HG02623 (cell line): ENCODE results near the gene ENTPD2.
"Not testable (repeated sequence)": the region's sequence is repeated elsewhere in the genome, so short reads cannot be mapped to it uniquely, and the experiment has no call there.

ENCODE experiments used
- ATAC-seq: cut with Tn5 transposase; IDR thresholded peaks from one replicate; pipeline ENCODE4 v1.9.1; 2021; ENCODE audit warnings: moderate library complexity; ENCODE audit not compliant: unreplicated experiment

Gene ENTPD2

GRCh38 chr9:137065336-137065967 lies 11.6 kb upstream of the ENTPD2 start:
- ATAC-seq, result no peak

GRCh38 chr9:137064880-137065164 lies 11.0 kb upstream of the ENTPD2 start:
- no peak for ATAC-seq

GRCh38 chr9:137064027-137064879 lies 10.4 kb upstream of the ENTPD2 start:
- ATAC-seq, result no peak

- no peak for ATAC-seq
Observed at GRCh38 chr9:137063311-137064026, 9.6 kb upstream of the ENTPD2 start.

GRCh38 chr9:137062798-137063197 lies 8.9 kb upstream of the ENTPD2 start:
- ATAC-seq, result not testable (repeated sequence)

GRCh38 chr9:137062384-137062783 lies 8.5 kb upstream of the ENTPD2 start:
- no peak for ATAC-seq

- no peak for ATAC-seq
Observed at GRCh38 chr9:137058521-137059234, 4.8 kb upstream of the ENTPD2 start.

- ATAC-seq, result no peak
Observed at GRCh38 chr9:137057545-137057944, 3.7 kb upstream of the ENTPD2 start.

GRCh38 chr9:137056739-137057415 lies 3.0 kb upstream of the ENTPD2 start:
- no peak for ATAC-seq

GRCh38 chr9:137055385-137056364 lies 1.8 kb upstream of the ENTPD2 start:
- no peak for ATAC-seq

- no peak for ATAC-seq
Observed at GRCh38 chr9:137054932-137055384, 1.1 kb upstream of the ENTPD2 start.

- ATAC-seq, result no peak
Observed at GRCh38 chr9:137052998-137053943, 590 bp downstream of the ENTPD2 start.

- no peak for ATAC-seq
Observed at GRCh38 chr9:137052293-137052692, 1.6 kb downstream of the ENTPD2 start.

- no peak for ATAC-seq
Observed at GRCh38 chr9:137051145-137051724, 2.6 kb downstream of the ENTPD2 start.

GRCh38 chr9:137050570-137050969 lies 3.3 kb downstream of the ENTPD2 start:
- ATAC-seq, result no peak

GRCh38 chr9:137049544-137050449 lies 4.1 kb downstream of the ENTPD2 start:
- no peak for ATAC-seq
